ENCODE measurements around the gene CLDND1. TPM values are rescaled to one million over a fixed set of nuclear protein-coding genes. Genes with fewer than 3 reads are reported as not detected.

Gene CLDND1
- total RNA-seq, 1 donor from 2014 or later: 118 TPM

GRCh38 chr3:98558100-98558827 lies 35.6 kb upstream of the CLDND1 start:
- no peak for DNase-seq (ENCODE audit: low spot score)
- H3K36me3 Mint-ChIP-seq (ENCODE audit: low read depth, unreplicated experiment): no peaks in the 10 kb centered on the region
- H3K4me3 Mint-ChIP-seq (ENCODE audit: unreplicated experiment): no peak overlapping the region
- H3K9me3 Mint-ChIP-seq (ENCODE audit: unreplicated experiment): no peaks in the 10 kb centered on the region
- H3K27me3 Mint-ChIP-seq (ENCODE audit: unreplicated experiment): peaks cover 2% of the 10 kb centered on the region
- H3K27ac Mint-ChIP-seq (ENCODE audit: unreplicated experiment): no peak overlapping the region
- TF ChIP-seq, protein P1, sequence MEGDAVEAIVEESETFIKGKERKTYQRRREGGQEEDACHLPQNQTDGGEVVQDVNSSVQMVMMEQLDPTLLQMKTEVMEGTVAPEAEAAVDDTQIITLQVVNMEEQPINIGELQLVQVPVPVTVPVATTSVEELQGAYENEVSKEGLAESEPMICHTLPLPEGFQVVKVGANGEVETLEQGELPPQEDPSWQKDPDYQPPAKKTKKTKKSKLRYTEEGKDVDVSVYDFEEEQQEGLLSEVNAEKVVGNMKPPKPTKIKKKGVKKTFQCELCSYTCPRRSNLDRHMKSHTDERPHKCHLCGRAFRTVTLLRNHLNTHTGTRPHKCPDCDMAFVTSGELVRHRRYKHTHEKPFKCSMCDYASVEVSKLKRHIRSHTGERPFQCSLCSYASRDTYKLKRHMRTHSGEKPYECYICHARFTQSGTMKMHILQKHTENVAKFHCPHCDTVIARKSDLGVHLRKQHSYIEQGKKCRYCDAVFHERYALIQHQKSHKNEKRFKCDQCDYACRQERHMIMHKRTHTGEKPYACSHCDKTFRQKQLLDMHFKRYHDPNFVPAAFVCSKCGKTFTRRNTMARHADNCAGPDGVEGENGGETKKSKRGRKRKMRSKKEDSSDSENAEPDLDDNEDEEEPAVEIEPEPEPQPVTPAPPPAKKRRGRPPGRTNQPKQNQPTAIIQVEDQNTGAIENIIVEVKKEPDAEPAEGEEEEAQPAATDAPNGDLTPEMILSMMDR (IDR thresholded peaks at IDR 0.05; ENCODE audit: unreplicated experiment): no peak
- H3K4me1 Mint-ChIP-seq (ENCODE audit: unreplicated experiment): peaks cover 12% of the 10 kb centered on the region

- DNase-seq (ENCODE audit: low spot score): no peak
- no peaks in the 10 kb centered on the region for H3K9me3 Mint-ChIP-seq (ENCODE audit: unreplicated experiment)
- no peak overlapping the region for H3K4me3 Mint-ChIP-seq (ENCODE audit: unreplicated experiment)
- H3K27ac Mint-ChIP-seq (ENCODE audit: unreplicated experiment): no peak overlapping the region
- H3K27me3 Mint-ChIP-seq (ENCODE audit: unreplicated experiment): peaks cover 4% of the 10 kb centered on the region
- TF ChIP-seq, protein P1 (IDR thresholded peaks at IDR 0.05; ENCODE audit: unreplicated experiment): no peak
- H3K4me1 Mint-ChIP-seq (ENCODE audit: unreplicated experiment): peaks cover 14% of the 10 kb centered on the region
- no peaks in the 10 kb centered on the region for H3K36me3 Mint-ChIP-seq (ENCODE audit: low read depth, unreplicated experiment)
Measured at GRCh38 chr3:98557324-98558010, 34.8 kb upstream of the CLDND1 start.

GRCh38 chr3:98556164-98557130 lies 33.7 kb upstream of the CLDND1 start:
- Mint-ChIP-seq H3K4me1 (ENCODE audit: unreplicated experiment) (peaks cover 14% of the 10 kb centered on the region), H3K9me3 (ENCODE audit: unreplicated experiment) (no peaks in the 10 kb centered on the region), H3K27ac (ENCODE audit: unreplicated experiment) (no peak overlapping the region), H3K27me3 (ENCODE audit: unreplicated experiment) (peaks cover 5% of the 10 kb centered on the region), H3K36me3 (ENCODE audit: low read depth, unreplicated experiment) (no peaks in the 10 kb centered on the region), H3K4me3 (ENCODE audit: unreplicated experiment) (no peak overlapping the region)
- no peak for DNase-seq (ENCODE audit: low spot score)
- TF ChIP-seq, protein P1 (IDR thresholded peaks at IDR 0.05; ENCODE audit: unreplicated experiment): no peak

DNA sequence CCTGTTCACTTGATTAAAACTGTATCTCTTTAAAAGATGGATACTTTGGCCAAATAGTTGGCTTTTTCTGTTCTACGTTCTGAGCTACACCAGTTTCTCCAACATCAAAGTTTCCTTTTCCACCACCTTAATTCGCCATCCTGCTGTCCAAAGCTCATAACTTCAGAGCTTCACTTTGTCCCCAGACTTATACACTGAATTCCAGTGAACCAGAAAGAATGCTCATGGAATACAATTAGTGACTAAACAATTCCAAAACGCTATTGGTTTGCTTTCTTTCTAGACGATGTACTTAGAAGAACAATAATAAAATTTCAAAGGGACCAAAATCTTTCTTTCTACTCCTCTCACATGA lies 32.3 kb upstream of the CLDND1 start:
- DNase-seq (ENCODE audit: low spot score): no peak
- no peaks in the 10 kb centered on the region for H3K36me3 Mint-ChIP-seq (ENCODE audit: low read depth, unreplicated experiment)
- H3K9me3 Mint-ChIP-seq (ENCODE audit: unreplicated experiment): no peaks in the 10 kb centered on the region
- H3K27ac Mint-ChIP-seq (ENCODE audit: unreplicated experiment): no peak overlapping the region
- TF ChIP-seq, protein P1 (IDR thresholded peaks at IDR 0.05; ENCODE audit: unreplicated experiment): no peak
- no peak overlapping the region for H3K4me3 Mint-ChIP-seq (ENCODE audit: unreplicated experiment)
- peaks cover 5% of the 10 kb centered on the region for H3K27me3 Mint-ChIP-seq (ENCODE audit: unreplicated experiment)
- peaks cover 14% of the 10 kb centered on the region for H3K4me1 Mint-ChIP-seq (ENCODE audit: unreplicated experiment)
